NT2/D1 (cell line): ENCODE results near the gene OAS2.

ENCODE experiments used
- SUZ12 ChIP-seq: IDR thresholded peaks from 2 replicates; pipeline ENCODE4 v1.6.1; 2011; ENCODE audit not compliant: insufficient read length, insufficient read depth; ENCODE audit errors: extremely low read depth
- YY1 ChIP-seq: IDR thresholded peaks from 2 replicates; pipeline ENCODE4 v1.6.1; 2011; ENCODE audit not compliant: insufficient read length, insufficient read depth
- ZNF274 ChIP-seq: IDR thresholded peaks from 2 replicates; pipeline ENCODE4 v1.6.1; 2011; ENCODE audit warnings: mild to moderate bottlenecking, low read depth, low read length

- TF ChIP-seq ZNF274 (no peak), YY1 (no peak), SUZ12 (no peak)
These were observed 41.4 kb upstream of the OAS2 start for GRCh38 chr12:112936927-112937326.
